CD4-positive, alpha-beta T cell (primary cell): ENCODE results near the gene DIPK1A. TPM values are rescaled to one million over a fixed set of nuclear protein-coding genes. Genes with fewer than 3 reads are reported as not detected.

ENCODE experiments used
- ATAC-seq: fragments of 200-7000 bp; cut with Tn5 transposase; one replicate; pipeline ENCODE4 v1.10.0; 2022; ENCODE audit warnings: mild to moderate bottlenecking; ENCODE audit not compliant: poor library complexity
- CTCF ChIA-PET: fragments of 350-600 bp; sonication (Branson Sonifier 250); formaldehyde crosslinking; loops from one replicate; lab custom pipeline; 2021; ENCODE audit warnings: antibody characterized with exemption, inconsistent platforms; lab: Charles Lee
- POLR2A ChIA-PET: fragments of 350-600 bp; sonication (Branson Sonifier 250); formaldehyde crosslinking; loops from one replicate; lab custom pipeline; 2021; ENCODE audit warnings: antibody characterized with exemption, inconsistent platforms; lab: Charles Lee
- DNase-seq, 14 experiments: peaks; one replicate each; pipeline ENCODE4 v3.0.0-alpha.2; 2013 to 2020; ENCODE audit warnings: mixed read lengths in 2 of 14
- H3K27ac ChIP-seq, 2 donors: one replicate each; pipeline versions ENCODE4 v1.5.1 to v1.7.0; 2013; ENCODE audit warnings: low read length in 2 of 2, low read depth in 1 of 2, mild to moderate bottlenecking in 1 of 2
- H3K27me3 ChIP-seq, 2 experiments: 1 replicate in 1 of 2; 2 replicates in 1 of 2; pipeline versions ENCODE4 v1.6.1 to v1.7.0; 2013; ENCODE audit warnings: low read length in 2 of 2, control low read depth in 1 of 2, mild to moderate bottlenecking in 1 of 2, moderate library complexity in 1 of 2; ENCODE audit not compliant: insufficient read depth in 2 of 2, control insufficient read depth in 1 of 2
- H3K36me3 ChIP-seq: one replicate; pipeline ENCODE4 v1.6.1; 2013; ENCODE audit warnings: low read length, control low read depth; ENCODE audit not compliant: insufficient read depth
- H3K4me1 ChIP-seq: one replicate; pipeline ENCODE4 v1.6.1; 2013; ENCODE audit warnings: low read length, control low read depth; ENCODE audit not compliant: insufficient read depth
- H3K4me3 ChIP-seq: one replicate; pipeline ENCODE4 v1.5.1; 2013; ENCODE audit warnings: mild to moderate bottlenecking, low read length, moderate library complexity
- H3K9me3 ChIP-seq, 2 experiments: 1 replicate in 1 of 2; 2 replicates in 1 of 2; pipeline versions ENCODE4 v1.6.1 to v1.7.0; 2013; ENCODE audit warnings: low read length in 2 of 2, mild to moderate bottlenecking in 2 of 2, control low read depth in 1 of 2, moderate library complexity in 1 of 2; ENCODE audit not compliant: control insufficient read depth in 1 of 2, insufficient read depth in 1 of 2
- H3K27ac Mint-ChIP-seq: one replicate; pipeline ENCODE4 v1.8.0; 2020; ENCODE audit warnings: mixed read lengths
- H3K27me3 Mint-ChIP-seq: one replicate; pipeline ENCODE4 v1.8.0; 2021; ENCODE audit warnings: mixed read lengths
- H3K36me3 Mint-ChIP-seq: one replicate; pipeline ENCODE4 v1.8.0; 2021; ENCODE audit warnings: low read depth, mixed read lengths
- H3K4me1 Mint-ChIP-seq: one replicate; pipeline ENCODE4 v1.8.0; 2021; ENCODE audit warnings: low read depth, mixed read lengths
- H3K4me3 Mint-ChIP-seq: one replicate; pipeline ENCODE4 v1.8.0; 2020; ENCODE audit warnings: mild to moderate bottlenecking, mixed read lengths
- H3K9me3 Mint-ChIP-seq: one replicate; pipeline ENCODE4 v1.8.0; 2020; ENCODE audit warnings: mixed read lengths
- CTCF ChIP-seq: fragments of 200-600 bp; IDR thresholded peaks from one replicate; pipeline ENCODE4 v1.8.0; 2022; ENCODE audit warnings: antibody characterized with exemption, mild to moderate bottlenecking
- intact Hi-C, 2 experiments: fragments of 100-400 bp; cut with DNase I in 1 of 2; cut with micrococcal nuclease in 1 of 2; formaldehyde crosslinking; loops; one replicate each; pipeline versions ENCODE4 v1.15.1 to v1.9.0; 2023 to 2025; cut with DNase I, micrococcal nuclease
- total RNA-seq, 174 experiments: library from RNA in 2 of 174; stranded (reverse) in 2 of 174; gene quantifications; one replicate each; pipeline ENCODE4 v1.2.3 and lab custom pipeline; 2021 to 2026

DIPK1A gene
- total RNA-seq, 2 experiments from 2014 or later, result 7.0 to 7.3 TPM

GRCh38 chr1:92921031-92922023 lies 39.9 kb downstream of the DIPK1A start:
- peaks cover 31% of the 10 kb centered on the region for H3K4me1 Mint-ChIP-seq
- no peaks in the 10 kb centered on the region for H3K27me3 ChIP-seq
- H3K4me3 ChIP-seq, result no peak overlapping the region
- TF ChIP-seq CTCF, result no peak
- H3K4me1 ChIP-seq, result no peaks in the 10 kb centered on the region
- peaks cover 5% of the 10 kb centered on the region for H3K36me3 ChIP-seq
- H3K27me3 Mint-ChIP-seq, result no peaks in the 10 kb centered on the region
- ATAC-seq (no peak), DNase-seq (no peak)
- ChIA-PET POLR2A (interaction anchor here (0.5 kb wide), 1 partner anchor 16 kb away, joined by 3 read pairs; no protein-coding TSS in a partner anchor), CTCF (no interaction called here)
- no peak overlapping the region for H3K4me3 Mint-ChIP-seq
- H3K27ac ChIP-seq, result no peak overlapping the region
- no peaks in the 10 kb centered on the region for H3K9me3 ChIP-seq
- H3K9me3 Mint-ChIP-seq, result peaks cover 2% of the 10 kb centered on the region
- no peak overlapping the region for H3K27ac Mint-ChIP-seq
- peaks cover 20% of the 10 kb centered on the region for H3K36me3 Mint-ChIP-seq
- intact Hi-C loops, result no loop called here

DNA sequence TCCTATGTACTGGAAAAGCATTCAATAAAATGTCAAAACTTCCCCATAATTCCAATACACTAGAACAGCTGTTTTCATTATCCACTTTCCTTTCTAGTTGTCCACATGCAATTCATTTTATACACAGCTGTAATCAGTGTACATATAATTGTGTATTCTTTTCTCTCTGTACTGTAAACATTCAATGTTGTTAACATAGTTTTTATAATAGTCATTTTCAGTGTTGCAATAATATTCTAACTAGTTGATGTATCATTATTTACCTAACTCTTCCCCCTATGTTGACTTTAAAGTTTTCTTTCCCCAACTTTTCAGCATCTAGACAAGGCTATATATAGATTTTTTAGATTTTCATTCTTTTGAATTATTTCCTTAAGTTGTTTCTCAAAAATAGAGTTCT lies 44.4 kb downstream of the DIPK1A start:
- H3K9me3 Mint-ChIP-seq, result peaks cover 2% of the 10 kb centered on the region
- Histone ChIP-seq H3K4me3 (no peak overlapping the region), H3K27ac (no peak overlapping the region), H3K4me1 (no peaks in the 10 kb centered on the region), H3K9me3 (no peaks in the 10 kb centered on the region), H3K27me3 (no peaks in the 10 kb centered on the region), H3K36me3 (peaks cover 5% of the 10 kb centered on the region)
- H3K4me3 Mint-ChIP-seq, result no peak overlapping the region
- DNase-seq, result no peak
- no peak for TF ChIP-seq CTCF
- POLR2A ChIA-PET, result no interaction called here
- no peak for ATAC-seq
- H3K27ac Mint-ChIP-seq, result no peak overlapping the region
- peaks cover 62% of the 10 kb centered on the region for H3K4me1 Mint-ChIP-seq
- intact Hi-C loops, result no loop called here
- H3K36me3 Mint-ChIP-seq, result peaks cover 27% of the 10 kb centered on the region
- H3K27me3 Mint-ChIP-seq, result no peaks in the 10 kb centered on the region
- CTCF ChIA-PET, result no interaction called here

DNA sequence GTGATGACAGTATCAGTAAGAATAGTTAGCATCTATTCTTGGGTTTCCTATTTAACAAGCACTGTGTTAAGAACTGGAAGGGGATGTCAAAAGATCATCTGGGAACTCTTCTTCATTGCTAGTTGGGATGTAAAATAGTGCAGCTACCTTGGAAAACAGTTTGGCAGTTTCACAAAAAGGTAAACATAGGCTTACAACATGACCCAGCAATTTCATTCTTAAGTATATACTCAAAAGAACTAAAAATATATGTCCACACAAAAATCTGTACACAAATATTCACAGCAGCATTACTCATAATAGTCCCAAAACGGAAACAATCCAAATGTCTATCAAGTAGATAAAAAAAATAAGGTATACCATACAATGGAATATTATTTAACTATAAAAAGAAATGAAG lies 45.7 kb downstream of the DIPK1A start:
- H3K36me3 ChIP-seq, result peaks cover 2% of the 10 kb centered on the region
- Mint-ChIP-seq H3K36me3 (peaks cover 27% of the 10 kb centered on the region), H3K4me3 (no peak overlapping the region), H3K9me3 (peaks cover 2% of the 10 kb centered on the region), H3K27me3 (no peaks in the 10 kb centered on the region), H3K4me1 (peaks cover 62% of the 10 kb centered on the region), H3K27ac (no peak overlapping the region)
- POLR2A ChIA-PET, result no interaction called here
- ATAC-seq, result no peak
- no peak for TF ChIP-seq CTCF
- intact Hi-C loops, result no loop called here
- no peak overlapping the region for H3K4me3 ChIP-seq
- no peaks in the 10 kb centered on the region for H3K9me3 ChIP-seq
- no peaks in the 10 kb centered on the region for H3K27me3 ChIP-seq
- H3K27ac ChIP-seq, result no peak overlapping the region
- no peak for DNase-seq
- CTCF ChIA-PET, result interaction anchor here (1.4 kb wide), 1 partner anchor 29 kb away, joined by 4 read pairs; no protein-coding TSS in a partner anchor
- no peaks in the 10 kb centered on the region for H3K4me1 ChIP-seq
